Testis (tissue), 3 donors: ENCODE data around the gene UNC119. TPM values are rescaled to one million over a fixed set of nuclear protein-coding genes. Genes with fewer than 3 reads are reported as not detected.
"Not testable (repeated sequence)": the region's sequence is repeated elsewhere in the genome, so short reads cannot be mapped to it uniquely, and the experiment has no call there.

Source experiments
- DNase-seq: peaks from one replicate; pipeline ENCODE4 v3.0.0-alpha.2; 2019
- H3K27ac ChIP-seq, 2 donors: fragments of 200-600 bp; sonication (generic); one replicate each; pipeline ENCODE4 v1.5.1; 2019
- H3K27me3 ChIP-seq: fragments of 200-600 bp; sonication (generic); one replicate; pipeline ENCODE4 v1.5.1; 2019
- H3K36me3 ChIP-seq: fragments of 200-600 bp; sonication (generic); one replicate; pipeline ENCODE4 v1.5.1; 2017; ENCODE audit warnings: low read depth; ENCODE audit errors: missing control alignments
- H3K4me1 ChIP-seq: fragments of 200-600 bp; sonication (generic); one replicate; pipeline ENCODE4 v1.5.1; 2019
- H3K4me3 ChIP-seq, 2 donors: fragments of 200-600 bp; sonication (generic); one replicate each; pipeline ENCODE4 v1.5.1; 2017 to 2019
- H3K9me3 ChIP-seq: fragments of 200-600 bp; sonication (generic); one replicate; pipeline ENCODE4 v1.5.1; 2017
- CTCF ChIP-seq, 3 experiments: fragments of 450-650 bp in 2 of 3; fragments of 200-600 bp in 1 of 3; sonication (generic) in 1 of 3; IDR thresholded peaks; one replicate each; pipeline ENCODE4 v1.5.1; 2016 to 2019; ENCODE audit warnings: antibody characterized with exemption in 3 of 3, mild to moderate bottlenecking in 2 of 3, moderate library complexity in 1 of 3
- POLR2A ChIP-seq: fragments of 450-650 bp; IDR thresholded peaks from one replicate; pipeline ENCODE4 v1.6.1; 2017; ENCODE audit warnings: antibody characterized with exemption, mild to moderate bottlenecking, moderate library complexity
- WGBS, 2 donors: methylation state at CpG; one replicate each; pipeline ENCODE4 v1.1.5; 2018; 5-methylcytosine and 5-hydroxymethylcytosine counted together
- intact Hi-C: fragments of 100-400 bp; cut with DNase I; formaldehyde crosslinking; loops from one replicate; pipeline ENCODE4 v1.15.1; 2023; ENCODE audit warnings: low total_unique reads
- polyA plus RNA-seq: library from polyadenylated mRNA; stranded (reverse); fragments of 350-450 nt; fragmentation: Illumina TruSeq; extraction: RNeasy Lipid Tissue Mini Kit (QIAGEN cat#74804); gene quantifications from one replicate; pipeline ENCODE4 v1.2.3, GENCODE V29; 2014; ENCODE audit warnings: low read depth, low replicate concordance; ENCODE audit not compliant: insufficient read depth
- total RNA-seq, 2 donors: library from RNA; depleted of rRNA; stranded (reverse); fragments of >200 nt; gene quantifications; one replicate each; pipeline ENCODE4 v1.2.3, GENCODE V29; 2016

UNC119 gene
- total and polyA plus RNA-seq, 3 donors from 2014 or later, result 94.9 to 180 (median 175) TPM

DNA sequence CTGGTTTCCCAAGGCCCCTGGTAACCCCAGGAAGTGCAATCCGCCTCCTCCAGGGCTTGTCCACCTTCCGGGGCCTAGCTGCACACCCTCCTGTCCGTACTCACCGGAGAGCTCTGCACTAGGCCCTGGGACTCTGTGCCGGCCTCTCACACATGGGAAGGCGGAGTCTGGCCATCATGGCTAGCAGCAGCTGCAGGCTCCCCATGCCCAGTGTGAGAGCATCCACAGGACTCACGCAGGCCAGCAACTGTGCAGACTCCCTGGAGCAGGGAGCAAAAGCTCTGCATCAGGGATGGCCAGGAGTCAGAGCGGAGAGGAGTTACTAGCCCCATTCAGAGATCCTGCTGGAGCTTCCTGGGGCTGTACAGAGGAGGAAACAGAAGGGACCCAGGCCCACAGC, 26.0 kb downstream of the UNC119 start:
- DNase-seq, result no peak
- Histone ChIP-seq H3K27ac (no peak overlapping the region), H3K9me3 (no peaks in the 10 kb centered on the region), H3K27me3 (no peaks in the 10 kb centered on the region), H3K36me3 (no peaks in the 10 kb centered on the region), H3K4me3 (no peak overlapping the region), H3K4me1 (no peaks in the 10 kb centered on the region)
- 84% methylated on average over 8 of the region's 8 CpGs; no CpG with 5 or more reads in 1 of the 2 donors for WGBS, 2 donors
- intact Hi-C loops, result no loop called here
- TF ChIP-seq POLR2A (no peak), CTCF (IDR thresholded peaks at IDR 0.05) (no peak)

DNA sequence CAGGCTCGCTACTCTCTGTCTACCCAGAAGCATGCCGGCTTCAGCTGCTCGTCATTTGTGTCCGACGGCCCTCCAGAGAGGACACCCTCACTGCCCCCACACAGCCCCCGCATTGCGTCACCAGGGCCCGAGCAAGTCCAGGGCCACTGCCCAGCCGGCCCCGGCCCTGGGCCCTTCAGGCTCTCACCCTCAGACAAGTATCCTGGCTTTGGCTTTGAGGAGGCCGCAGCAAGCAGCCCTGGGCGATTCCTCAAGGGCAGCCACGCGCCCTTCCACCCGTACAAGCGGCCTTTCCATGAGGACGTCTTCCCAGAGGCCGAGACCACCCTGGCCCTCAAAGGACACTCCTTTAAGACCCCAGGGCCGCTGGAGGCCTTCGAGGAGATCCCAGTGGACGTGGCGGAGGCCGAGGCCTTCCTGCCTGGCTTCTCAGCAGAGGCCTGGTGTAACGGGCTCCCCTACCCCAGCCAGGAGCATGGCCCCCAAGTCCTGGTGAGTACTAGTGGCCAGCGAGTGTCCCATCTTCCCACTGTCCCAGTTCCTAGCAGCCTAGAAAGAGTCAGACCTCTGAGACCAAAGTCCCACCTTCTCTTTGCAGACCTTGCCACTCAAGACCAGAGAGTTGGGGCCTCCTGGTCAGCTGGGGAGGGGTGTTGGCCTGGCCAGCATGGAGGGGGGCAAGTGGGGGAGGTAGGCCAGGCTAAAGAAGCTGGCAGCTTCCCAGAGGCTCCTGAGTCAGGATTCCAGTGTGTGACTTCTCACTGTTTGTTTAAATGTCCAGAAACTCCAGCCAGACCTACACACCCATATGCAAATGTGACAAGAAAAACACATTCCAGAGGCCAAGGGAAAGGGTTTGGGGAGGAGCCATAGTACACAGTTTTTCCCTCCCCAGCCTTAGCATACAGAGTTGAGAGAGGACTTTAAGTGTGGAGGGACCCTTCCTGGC, 27.7 kb downstream of the UNC119 start:
- no peaks in the 10 kb centered on the region for H3K36me3 ChIP-seq
- no peaks in the 10 kb centered on the region for H3K9me3 ChIP-seq
- H3K4me3 ChIP-seq, result no peak overlapping the region
- WGBS, 2 donors, result 87 to 96% methylated on average over 16 to 25 of the region's 25 CpGs
- H3K27ac ChIP-seq, result no peak overlapping the region
- intact Hi-C loops, result no loop called here
- TF ChIP-seq CTCF (IDR thresholded peaks at IDR 0.05), result no peak
- TF ChIP-seq POLR2A, result no peak
- DNase-seq, result no peak
- no peaks in the 10 kb centered on the region for H3K4me1 ChIP-seq
- no peaks in the 10 kb centered on the region for H3K27me3 ChIP-seq

GRCh38 chr17:28523876-28524275, 28.5 kb downstream of the UNC119 start:
- no peak for DNase-seq
- intact Hi-C loops, result no loop called here
- TF ChIP-seq CTCF (IDR thresholded peaks at IDR 0.05) (no peak), POLR2A (no peak)
- Histone ChIP-seq H3K36me3 (no peaks in the 10 kb centered on the region), H3K4me1 (no peaks in the 10 kb centered on the region), H3K9me3 (no peaks in the 10 kb centered on the region), H3K4me3 (no peak overlapping the region), H3K27ac (no peak overlapping the region), H3K27me3 (no peaks in the 10 kb centered on the region)
- 89 to 95% methylated on average over 11 to 15 of the region's 15 CpGs for WGBS, 2 donors

DNA sequence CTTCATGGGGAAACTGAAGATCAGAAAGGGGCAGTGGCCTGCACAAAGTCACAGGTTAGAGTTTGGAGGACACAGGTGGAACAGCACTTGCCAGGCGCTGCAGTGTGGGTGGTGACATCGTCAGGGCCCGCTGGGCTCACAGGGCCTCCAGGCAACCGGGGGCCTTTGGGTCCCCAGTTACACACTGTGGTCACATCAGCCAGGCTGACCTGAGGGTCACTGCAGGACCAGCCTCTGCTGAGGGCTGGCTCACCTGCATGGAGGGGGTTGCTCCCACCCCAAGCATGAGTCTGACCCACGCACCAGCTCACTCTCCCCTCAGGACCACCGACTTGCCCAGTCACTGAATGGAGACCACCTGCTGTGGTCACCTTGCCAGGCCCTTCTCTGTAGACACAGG, 29.2 kb downstream of the UNC119 start:
- intact Hi-C loops, result no loop called here
- Histone ChIP-seq H3K4me3 (no peak overlapping the region), H3K27me3 (no peaks in the 10 kb centered on the region), H3K4me1 (no peaks in the 10 kb centered on the region), H3K9me3 (no peaks in the 10 kb centered on the region), H3K36me3 (no peaks in the 10 kb centered on the region), H3K27ac (no peak overlapping the region)
- no peak for DNase-seq
- no peak for TF ChIP-seq POLR2A
- no peak for TF ChIP-seq CTCF (IDR thresholded peaks at IDR 0.05)
- WGBS, 2 donors, result 88% methylated on average over 6 of the region's 6 CpGs; no CpG with 5 or more reads in 1 of the 2 donors

GRCh38 chr17:28522281-28522680, 30.1 kb downstream of the UNC119 start:
- DNase-seq, H3K9me3 ChIP-seq, intact Hi-C loops, H3K36me3 ChIP-seq, H3K4me3 ChIP-seq, H3K27me3 ChIP-seq, H3K27ac ChIP-seq, H3K4me1 ChIP-seq: not testable (repeated sequence)
- WGBS, 2 donors, result 87 to 88% methylated on average over 4 of the region's 4 CpGs
